ENCODE data around the gene TDP1.
"Not testable (repeated sequence)": the region's sequence is repeated elsewhere in the genome, so short reads cannot be mapped to it uniquely, and the experiment has no call there.

Gene TDP1

DNA sequence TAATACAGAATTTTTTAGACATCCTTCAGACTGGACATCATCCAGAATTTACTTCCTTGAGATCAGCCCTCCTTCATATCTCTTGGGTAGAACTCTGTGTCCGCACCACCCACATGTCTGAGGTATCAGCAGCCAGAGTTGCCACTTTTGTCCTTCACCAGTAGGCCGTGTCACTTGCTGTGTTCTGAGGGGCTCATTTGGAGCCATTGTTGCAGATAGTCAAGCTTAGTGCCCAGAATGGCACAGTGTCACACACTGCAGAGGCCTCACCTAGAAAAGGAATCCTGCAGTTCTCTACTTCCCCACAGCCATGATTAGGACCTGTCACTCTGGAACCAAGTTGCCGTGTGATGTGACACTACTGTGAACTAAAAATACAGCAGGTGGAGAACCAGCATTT, 69.2 kb downstream of the TDP1 start:
- no peak overlapping the region for H3K4me3 ChIP-seq (ENCODE audit: low read depth, low read length)
- no peaks in the 10 kb centered on the region for H3K27me3 ChIP-seq (replicated peaks)
- TF ChIP-seq, protein P1, sequence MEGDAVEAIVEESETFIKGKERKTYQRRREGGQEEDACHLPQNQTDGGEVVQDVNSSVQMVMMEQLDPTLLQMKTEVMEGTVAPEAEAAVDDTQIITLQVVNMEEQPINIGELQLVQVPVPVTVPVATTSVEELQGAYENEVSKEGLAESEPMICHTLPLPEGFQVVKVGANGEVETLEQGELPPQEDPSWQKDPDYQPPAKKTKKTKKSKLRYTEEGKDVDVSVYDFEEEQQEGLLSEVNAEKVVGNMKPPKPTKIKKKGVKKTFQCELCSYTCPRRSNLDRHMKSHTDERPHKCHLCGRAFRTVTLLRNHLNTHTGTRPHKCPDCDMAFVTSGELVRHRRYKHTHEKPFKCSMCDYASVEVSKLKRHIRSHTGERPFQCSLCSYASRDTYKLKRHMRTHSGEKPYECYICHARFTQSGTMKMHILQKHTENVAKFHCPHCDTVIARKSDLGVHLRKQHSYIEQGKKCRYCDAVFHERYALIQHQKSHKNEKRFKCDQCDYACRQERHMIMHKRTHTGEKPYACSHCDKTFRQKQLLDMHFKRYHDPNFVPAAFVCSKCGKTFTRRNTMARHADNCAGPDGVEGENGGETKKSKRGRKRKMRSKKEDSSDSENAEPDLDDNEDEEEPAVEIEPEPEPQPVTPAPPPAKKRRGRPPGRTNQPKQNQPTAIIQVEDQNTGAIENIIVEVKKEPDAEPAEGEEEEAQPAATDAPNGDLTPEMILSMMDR (IDR thresholded peaks at IDR 0.05; ENCODE audit: low read depth, low read length, missing control alignments), result no peak
- no peak overlapping the region for H3K27ac ChIP-seq
- DNase-seq, result no peak
- peaks cover 16% of the 10 kb centered on the region for H3K36me3 ChIP-seq (replicated peaks)
- in situ Hi-C loops (cut with HindIII; ENCODE audit: low pct_ligation_motif_present, low sequenced_read_pairs), result no loop called here

GRCh38 chr14:90026608-90027007, 70.9 kb downstream of the TDP1 start:
- DNase-seq; H3K27ac ChIP-seq; H3K27me3 ChIP-seq (replicated peaks); H3K36me3 ChIP-seq (replicated peaks); in situ Hi-C loops (cut with HindIII; ENCODE audit: low pct_ligation_motif_present, low sequenced_read_pairs); H3K4me3 ChIP-seq (ENCODE audit: low read depth, low read length): not testable (repeated sequence)

- no peak overlapping the region for H3K27ac ChIP-seq
- H3K4me3 ChIP-seq (ENCODE audit: low read depth, low read length), result no peak overlapping the region
- no peaks in the 10 kb centered on the region for H3K27me3 ChIP-seq (replicated peaks)
- TF ChIP-seq, protein P1 (IDR thresholded peaks at IDR 0.05; ENCODE audit: low read depth, low read length, missing control alignments), result no peak
- in situ Hi-C loops (cut with HindIII; ENCODE audit: low pct_ligation_motif_present, low sequenced_read_pairs), result no loop called here
- peaks cover 14% of the 10 kb centered on the region for H3K36me3 ChIP-seq (replicated peaks)
- DNase-seq, result no peak
Observed at GRCh38 chr14:90027842-90028241, 72.1 kb downstream of the TDP1 start.

- Histone ChIP-seq H3K27ac (no peak overlapping the region), H3K27me3 (replicated peaks) (no peaks in the 10 kb centered on the region), H3K4me3 (ENCODE audit: low read depth, low read length) (no peak overlapping the region), H3K36me3 (replicated peaks) (peaks cover 20% of the 10 kb centered on the region)
- TF ChIP-seq, protein P1 (IDR thresholded peaks at IDR 0.05; ENCODE audit: low read depth, low read length, missing control alignments), result no peak
- DNase-seq, result no peak
- in situ Hi-C loops (cut with HindIII; ENCODE audit: low pct_ligation_motif_present, low sequenced_read_pairs), result no loop called here
Observed at GRCh38 chr14:90034156-90034555, 78.4 kb downstream of the TDP1 start.

DNA sequence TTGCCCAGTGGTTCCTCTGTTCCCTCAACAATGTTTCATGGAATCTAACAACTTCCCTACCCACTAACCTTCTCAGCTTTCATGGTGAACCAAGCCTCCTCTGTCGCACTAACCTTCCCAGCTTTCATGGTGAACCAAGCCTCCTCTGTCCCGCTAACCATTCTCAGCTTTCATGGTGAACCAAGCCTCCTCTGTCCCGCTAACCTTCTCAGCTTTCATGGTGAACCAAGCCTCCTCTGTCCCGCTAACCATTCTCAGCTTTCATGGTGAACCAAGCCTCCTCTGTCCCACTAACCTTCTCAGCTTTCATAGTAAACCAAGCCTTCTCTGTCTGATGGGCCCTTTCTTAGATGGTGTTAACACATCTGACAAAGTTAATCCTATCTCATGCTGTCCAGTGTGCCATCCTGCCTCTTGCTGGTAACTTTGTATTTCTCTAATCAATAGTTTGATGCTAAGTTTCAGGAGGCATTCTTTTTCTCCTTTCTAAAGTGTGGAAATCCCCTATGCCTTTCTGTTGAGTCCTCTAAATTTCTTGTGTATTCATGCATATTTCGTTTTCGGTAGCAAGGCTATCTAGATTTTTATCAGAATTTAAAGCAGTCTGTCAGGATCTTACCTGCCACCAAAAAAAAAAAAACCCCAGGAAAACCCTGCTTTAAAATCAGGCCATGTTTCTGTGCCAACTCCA, 79.3 kb downstream of the TDP1 start:
- H3K36me3 ChIP-seq (replicated peaks), result peaks cover 22% of the 10 kb centered on the region

GRCh38 chr14:90039253-90040010, 83.7 kb downstream of the TDP1 start:
- Histone ChIP-seq H3K36me3 (replicated peaks) (peaks cover 17% of the 10 kb centered on the region), H3K27me3 (replicated peaks) (no peaks in the 10 kb centered on the region), H3K4me3 (ENCODE audit: low read depth, low read length) (no peak overlapping the region), H3K27ac (no peak overlapping the region)
- TF ChIP-seq, protein P1 (IDR thresholded peaks at IDR 0.05; ENCODE audit: low read depth, low read length, missing control alignments), result no peak
- no peak for DNase-seq
- in situ Hi-C loops (cut with HindIII; ENCODE audit: low pct_ligation_motif_present, low sequenced_read_pairs), result no loop called here

More for the DNA sequence above, 79.3 kb downstream of the TDP1 start:
- TF ChIP-seq, protein P1 (IDR thresholded peaks at IDR 0.05; ENCODE audit: low read depth, low read length, missing control alignments), result no peak
- DNase-seq, result no peak
- Histone ChIP-seq H3K27ac (no peak overlapping the region), H3K27me3 (replicated peaks) (no peaks in the 10 kb centered on the region), H3K4me3 (ENCODE audit: low read depth, low read length) (no peak overlapping the region)
- in situ Hi-C loops (cut with HindIII; ENCODE audit: low pct_ligation_motif_present, low sequenced_read_pairs), result no loop called here
